ENCODE results near the gene SLCO4A1.

Gene SLCO4A1

DNA sequence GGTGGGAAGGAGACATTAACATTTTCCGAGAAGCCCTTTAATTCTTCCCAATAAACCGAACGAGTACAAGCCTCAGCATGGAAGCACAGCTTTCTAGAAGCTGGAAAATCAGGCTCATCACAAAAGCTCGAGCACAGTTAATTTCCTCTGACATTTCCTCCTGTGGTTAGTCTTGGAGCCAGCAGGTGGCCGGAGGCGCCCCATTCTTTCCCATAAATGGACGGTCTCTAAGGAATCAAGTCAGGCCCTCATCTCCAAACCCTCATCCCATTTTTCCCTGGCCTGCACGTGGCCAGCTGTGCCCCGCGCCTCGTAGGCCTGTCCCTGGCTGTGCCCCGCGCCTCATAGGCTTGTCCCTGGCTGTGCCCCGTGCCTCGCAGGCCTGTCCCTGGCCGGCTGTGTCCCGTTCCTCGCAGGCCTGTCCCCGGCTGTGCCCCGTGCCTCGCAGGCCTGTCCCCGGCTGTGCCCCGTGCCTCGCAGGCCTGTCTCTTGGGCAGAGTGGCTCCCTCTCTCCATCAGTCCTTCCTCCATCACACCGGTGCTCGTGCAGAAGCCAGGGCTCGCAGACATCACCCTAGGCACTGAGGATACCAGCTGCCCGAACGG lies 46.7 kb downstream of the SLCO4A1 start:
- DNase-seq = no peak

DNA sequence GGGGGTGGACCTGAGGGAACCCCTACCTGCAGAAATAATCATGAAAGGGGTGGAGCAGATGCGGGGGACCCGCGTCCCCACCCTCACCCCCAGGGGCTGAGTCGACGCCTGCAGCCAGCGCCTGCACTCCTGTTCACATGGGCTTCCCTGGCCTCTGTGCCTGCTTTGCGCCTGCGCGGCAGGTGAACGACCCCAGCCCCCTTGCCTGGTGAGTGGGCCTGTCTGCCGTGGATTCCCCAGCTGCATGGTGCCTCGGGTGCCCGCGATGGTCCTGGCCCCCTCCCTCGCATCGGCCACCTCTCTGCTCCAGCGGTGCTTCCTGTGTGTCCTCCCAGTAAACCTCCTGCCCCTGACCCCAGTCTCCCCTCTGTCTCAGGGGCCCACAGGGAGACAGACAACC lies 47.6 kb downstream of the SLCO4A1 start:
- no peak for DNase-seq

DNA sequence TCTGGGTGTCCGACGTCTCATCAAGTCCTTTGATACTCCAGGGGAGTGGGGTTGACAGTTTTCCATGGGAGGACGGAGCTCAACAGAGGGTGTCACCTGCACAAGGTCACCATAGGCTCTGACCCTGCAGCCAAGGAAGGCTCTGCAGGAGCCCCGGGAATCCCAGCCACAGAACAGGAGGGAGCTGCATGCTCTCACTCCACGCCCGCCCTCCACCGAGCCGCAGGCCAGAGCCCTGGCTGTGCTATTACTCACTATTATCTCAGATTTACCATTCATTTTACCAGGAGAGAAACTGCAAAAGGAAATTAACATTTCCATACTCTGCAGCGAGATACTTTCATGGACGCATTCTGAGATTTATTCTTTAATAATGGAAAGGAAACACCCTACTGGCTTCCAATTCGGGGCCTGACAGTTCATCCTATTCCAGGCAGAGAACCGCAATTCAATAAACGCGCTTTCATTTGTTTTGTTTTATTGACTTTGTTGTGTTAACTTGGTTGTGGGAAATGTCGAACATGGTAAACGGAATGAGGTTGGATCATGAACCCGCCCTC lies 48.0 kb downstream of the SLCO4A1 start:
- no peak for DNase-seq

DNA sequence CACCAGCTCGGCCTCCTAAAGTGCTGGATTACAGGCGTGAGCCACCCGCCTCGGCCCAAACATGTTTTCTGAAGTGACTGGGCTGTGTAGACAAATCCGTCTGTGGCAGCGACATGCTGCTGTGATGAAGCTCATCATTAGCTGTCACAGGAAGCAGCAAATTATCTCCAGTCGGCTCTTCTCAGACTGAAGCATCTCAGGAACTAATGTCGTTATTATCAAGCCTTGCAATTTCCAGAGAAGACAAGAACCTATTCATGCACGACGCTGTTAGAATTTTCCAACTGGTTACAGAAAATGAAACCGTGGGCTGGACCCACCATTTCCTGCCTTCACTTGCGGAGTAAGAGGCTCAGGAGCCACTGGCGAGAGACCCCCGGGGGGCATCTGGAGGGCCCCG lies 49.2 kb downstream of the SLCO4A1 start:
- no peak for DNase-seq

DNA sequence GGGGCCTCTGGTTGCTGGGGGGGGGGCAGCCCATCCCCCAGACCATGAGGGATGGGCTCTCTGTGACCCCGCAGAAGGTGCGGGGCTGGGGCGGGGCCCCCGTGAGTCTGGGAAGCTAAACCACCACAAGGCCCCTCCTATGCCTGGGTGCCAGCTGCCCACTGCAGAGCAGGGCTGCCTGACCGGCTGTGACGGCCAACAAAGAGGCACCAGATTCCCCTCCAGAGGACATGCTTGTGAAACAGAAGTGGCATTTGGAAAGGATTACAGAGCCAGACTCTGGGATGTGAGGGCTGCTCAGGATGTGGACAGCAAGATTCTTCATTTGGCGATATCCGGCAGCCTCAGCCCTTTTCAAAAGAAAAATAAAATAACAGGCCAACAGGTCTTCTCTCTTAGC lies 49.9 kb downstream of the SLCO4A1 start:
- no peak for DNase-seq

DNA sequence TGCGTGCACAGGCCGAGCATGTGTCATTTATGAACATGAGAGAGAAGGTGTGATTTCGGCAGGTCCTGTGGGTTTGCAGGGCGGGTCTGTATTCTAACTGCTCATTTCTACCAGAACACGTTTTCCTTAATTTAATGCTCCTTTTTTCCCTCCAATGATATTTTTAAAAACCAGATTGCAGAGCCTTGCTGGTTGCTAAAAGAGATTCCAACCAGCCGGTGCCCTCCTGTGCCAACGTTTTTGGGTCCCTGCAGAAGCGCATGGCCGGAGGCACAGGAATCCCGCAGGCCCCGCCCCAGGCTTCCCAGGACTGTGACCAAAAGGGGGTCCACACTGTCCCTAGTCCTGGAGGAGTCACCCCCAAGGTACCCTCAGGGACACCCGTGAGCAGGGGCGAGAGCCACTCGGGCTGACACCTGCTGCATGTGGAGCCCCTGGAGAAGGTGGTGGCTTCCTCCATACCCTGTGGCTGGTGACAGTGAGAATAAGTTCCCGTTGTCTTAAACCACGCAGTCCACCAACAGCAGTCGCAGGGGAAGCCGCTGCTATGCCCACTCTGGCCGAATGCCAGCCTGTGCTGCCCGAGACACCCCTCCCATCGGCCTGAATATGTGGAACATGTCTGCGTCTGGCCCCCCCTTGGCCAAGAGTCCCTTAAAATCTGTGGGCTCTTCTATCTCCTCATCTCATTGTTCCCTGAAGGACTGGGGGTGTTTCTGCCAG lies 50.7 kb downstream of the SLCO4A1 start:
- DNase-seq = no peak

DNA sequence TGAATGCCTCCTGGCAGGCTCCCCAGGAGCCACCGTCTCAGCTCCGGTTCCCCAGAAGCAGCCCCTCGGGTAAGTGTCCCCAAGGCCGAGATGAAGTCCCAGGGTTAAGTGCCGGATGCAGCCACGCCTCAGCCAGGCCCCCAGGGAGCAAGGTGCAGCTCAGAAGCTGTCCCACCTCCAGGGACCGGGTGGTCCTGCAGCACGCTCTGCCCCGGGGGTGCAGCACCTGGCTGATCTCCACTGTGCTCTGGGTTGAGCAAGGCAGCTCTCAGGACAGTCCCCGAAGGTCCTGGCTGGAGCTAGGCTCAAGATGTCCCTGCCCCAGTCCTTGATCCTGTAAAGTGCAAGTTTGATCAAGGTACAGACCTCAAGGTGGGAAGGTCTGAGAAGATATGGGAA lies 51.2 kb downstream of the SLCO4A1 start:
- no peak for DNase-seq

DNA sequence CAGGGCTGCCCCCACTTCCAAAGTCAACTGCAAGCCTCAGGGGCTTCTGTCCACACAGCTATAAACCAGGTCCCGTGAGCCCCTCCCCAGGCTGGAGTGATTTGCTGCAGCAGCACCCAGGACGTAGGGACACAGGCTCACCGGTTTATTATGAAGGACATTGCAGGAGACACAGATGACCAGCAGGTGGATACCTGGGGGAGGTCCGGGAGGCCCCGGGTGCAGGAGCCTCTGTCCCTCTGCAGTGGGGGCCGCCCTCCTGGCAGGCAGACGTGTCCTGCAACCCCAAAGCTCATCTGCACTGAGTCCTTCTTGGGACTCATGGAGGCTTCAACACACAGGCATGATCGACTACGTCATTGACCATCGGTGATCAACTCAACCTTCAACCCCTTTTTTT lies 51.8 kb downstream of the SLCO4A1 start:
- DNase-seq = no peak

DNA sequence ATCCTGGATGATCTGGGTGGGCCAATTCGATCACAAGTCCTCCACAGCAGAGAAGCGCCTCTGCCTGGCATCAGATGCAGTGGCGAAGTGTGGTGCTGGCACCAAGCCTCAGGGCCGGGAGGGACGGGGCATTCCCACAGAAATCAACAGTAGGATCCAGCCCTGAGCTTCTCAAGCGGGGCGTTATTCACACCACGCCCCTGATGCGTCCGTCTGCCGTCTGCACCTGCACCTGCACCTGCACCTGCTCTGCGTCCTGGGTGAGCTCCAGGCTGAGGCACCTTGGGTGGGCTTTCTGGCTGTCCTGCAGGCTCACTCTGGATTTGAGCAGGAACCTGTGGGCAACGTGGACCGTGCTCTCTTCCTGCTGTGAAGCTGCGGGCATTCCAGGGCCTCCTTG lies 52.6 kb downstream of the SLCO4A1 start:
- no peak for DNase-seq

DNA sequence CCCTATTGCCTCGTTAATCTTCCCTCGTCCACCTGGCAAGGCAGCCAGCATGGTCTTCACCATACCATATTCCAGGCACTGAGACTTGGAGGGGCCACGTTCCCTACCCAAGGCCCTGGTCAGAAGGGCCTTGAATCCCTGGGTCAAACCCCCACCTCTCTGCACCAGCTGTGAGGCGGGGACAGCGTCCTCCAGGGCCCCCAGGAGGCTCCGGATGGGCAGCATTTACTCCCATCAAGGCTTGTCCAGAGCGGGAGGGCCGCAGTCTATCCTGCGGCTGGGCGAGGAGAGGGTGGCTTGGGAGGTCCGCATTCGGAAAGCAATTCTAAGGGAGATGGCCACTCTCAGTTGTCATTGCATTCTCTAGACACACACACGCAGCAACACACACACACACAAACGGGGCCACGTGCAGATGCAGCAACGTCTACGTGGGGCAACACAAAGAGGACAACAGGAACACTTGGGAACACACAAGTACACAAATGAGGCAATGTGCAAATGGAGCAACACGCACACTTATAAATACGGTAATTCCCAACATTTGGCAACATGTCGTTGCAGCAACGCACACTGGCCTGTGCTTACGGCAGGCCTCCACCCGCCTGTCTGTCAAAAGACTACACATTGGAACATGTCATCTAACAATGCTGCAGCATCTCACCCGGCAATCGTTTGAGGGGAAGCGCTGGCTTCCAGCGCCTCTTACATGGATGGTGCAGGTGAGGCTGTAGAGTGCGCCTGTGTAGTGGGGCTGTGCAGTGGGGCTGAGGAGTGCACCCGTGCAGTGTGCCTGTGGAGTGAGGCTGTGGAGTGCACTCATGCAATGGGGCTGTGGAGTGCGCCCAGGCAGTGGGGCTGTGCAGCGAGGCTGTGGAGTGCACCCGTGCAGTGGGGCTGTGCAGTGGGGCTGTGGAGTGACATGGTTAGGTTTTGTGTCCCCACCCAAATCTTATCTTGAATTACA lies 53.4 kb downstream of the SLCO4A1 start:
- no peak for DNase-seq

DNA sequence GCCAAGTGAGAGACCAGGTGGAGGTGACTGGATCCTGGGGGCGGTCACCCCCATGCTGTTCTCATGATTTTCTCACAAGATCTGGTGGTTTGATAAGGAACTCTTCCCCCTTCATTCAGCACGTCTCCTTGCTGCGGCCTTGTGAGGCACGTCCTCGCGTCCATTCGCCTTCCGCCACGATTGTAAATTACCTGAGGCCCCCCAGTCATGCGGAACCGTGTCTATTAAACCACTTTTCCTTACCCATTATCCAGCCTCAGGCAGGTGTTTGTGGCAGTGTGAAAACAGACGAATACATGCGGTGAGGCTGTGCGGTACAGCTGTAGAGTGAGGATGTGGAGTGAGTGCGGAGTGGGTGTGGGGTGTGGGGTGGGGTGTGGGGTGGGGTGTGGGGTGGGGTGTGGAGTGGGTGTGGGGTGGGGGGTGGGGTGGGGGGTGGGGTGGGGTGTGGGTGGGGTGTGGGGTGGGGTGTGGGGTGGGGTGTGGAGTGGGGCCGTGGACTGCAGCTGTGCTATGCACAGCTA lies 54.2 kb downstream of the SLCO4A1 start:
- DNase-seq = no peak

DNA sequence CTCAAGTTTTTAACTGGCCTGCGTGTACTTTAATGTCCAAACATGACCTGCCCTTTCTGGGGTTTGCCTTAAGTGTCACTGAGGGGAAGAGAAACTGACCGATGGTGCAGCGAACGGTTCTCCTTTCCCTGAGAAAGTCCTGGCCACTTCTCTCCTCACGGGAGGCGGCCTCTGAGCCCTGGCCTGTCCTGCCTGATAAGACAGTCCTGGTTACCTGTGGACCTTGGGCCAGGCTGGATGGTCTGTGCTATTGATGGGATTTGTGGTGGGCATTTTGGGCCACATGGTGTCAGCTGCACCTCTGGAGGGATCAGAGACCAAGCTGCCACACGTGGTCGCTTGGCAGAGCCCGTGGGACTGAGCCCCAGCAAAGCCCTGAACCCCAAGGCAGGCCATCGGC lies 54.7 kb downstream of the SLCO4A1 start:
- DNase-seq = no peak

DNA sequence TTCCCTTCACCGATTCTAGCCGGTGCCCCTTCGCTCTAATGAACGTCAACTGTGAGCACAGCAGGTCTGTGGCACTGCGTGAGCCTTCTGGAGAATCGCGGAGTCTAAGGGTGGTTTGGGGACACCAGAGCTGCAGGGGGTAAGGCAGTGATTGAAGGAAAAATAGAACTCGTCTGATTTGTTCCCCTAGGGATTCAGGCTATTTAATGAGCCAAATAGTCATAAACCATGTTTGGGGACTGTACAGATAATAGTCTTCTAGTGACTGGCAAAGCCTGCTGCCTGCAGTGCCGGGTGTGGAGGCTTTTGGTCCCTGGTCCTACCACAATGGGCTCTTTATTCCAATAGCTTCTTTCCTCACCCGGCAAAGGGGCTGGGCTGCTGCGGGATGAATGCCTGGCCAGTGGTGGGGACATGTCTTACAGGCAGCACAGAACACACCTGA lies 55.2 kb downstream of the SLCO4A1 start:
- DNase-seq = no peak

DNA sequence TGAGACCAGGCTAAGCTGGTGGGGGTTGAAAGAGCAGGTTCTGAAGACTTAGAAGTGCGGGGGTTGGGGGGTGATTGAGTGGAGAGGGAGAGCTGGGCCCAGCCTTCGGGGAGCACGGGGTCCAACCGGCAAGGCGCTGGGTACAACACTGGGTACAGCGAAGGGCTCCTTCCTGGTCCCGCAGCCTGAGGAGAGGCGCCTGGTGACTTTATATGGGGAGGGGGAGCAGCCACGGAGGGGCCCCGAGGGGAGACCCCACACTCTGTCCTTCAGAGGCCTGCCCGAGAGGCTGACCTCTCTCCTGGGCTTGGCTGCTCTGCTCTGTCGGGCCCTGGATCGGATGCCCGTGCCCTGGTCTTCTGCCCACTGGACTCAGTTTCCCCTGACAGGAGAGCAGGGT lies 55.9 kb downstream of the SLCO4A1 start:
- no peak for DNase-seq

DNA sequence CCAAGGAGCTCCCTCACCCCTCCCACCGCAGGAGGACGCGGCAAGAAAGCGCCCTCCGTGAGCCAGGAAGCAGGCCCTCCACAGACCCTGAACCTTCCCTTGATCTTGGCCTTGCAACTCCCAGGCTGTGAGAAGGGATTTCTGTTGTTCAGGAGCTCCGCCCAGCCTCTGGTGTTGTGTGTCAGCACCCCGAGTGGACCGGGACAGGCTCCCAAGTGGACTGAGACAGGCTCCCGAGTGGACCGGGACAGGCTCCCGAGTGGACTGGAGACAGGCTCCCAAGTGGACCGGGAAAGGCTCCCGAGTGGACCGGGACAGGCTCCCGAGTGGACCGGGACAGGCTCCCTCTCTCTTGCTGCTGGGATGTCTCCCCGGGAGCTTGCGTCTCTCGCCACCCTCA lies 57.0 kb downstream of the SLCO4A1 start:
- no peak for DNase-seq

DNA sequence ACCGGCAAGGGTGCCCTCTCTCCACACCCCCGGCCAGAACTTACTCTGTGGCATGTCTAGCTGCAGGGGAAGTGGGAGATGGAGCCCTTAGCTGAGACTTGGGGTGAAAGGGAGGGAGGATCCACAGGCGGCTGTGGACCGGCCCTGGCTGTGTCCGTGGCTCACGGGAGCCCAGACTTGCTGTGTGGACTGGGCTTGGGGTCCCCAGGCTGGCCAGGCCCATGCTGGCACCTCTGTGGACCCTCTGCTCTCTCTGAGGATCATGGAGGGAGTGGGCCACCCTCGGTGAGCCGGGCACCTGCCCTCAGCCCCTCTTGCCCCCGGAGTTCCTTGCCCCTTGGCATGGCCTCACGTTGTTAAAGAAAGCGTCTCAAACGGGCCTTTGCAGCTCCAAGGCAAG lies 57.4 kb downstream of the SLCO4A1 start:
- no peak for DNase-seq

DNA sequence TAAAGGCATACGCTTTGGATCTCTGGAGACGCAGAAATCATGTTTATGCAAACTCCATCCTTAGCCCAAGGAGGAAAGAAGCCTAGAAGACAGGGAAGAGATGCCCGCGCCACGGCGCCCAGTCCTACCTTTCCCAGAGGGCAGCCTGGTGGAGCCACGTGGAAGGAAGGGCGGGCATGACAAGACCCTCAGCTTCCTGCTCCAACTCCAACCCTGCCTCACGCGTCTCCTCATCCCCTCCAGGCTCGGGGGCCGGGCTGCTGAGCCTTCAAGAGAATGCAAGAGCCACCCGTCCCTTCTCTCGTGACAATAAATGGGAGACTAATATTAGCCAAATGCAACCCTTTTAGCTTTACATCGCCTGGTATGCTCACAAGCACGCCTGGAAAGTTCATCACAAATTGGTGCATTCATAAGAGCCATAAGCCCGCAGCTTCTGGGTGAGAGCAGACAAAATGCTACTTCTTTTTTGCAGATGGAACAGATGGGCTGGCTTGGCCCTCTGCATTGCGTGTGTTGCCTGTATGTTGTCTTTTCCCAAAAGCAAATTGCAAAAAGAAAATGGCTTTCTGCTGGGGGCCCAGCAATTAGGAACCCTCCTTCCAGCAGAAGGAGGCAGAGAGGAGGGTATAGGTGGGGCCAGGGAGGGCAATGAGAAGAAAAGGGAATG lies 58.1 kb downstream of the SLCO4A1 start:
- DNase-seq = no peak

DNA sequence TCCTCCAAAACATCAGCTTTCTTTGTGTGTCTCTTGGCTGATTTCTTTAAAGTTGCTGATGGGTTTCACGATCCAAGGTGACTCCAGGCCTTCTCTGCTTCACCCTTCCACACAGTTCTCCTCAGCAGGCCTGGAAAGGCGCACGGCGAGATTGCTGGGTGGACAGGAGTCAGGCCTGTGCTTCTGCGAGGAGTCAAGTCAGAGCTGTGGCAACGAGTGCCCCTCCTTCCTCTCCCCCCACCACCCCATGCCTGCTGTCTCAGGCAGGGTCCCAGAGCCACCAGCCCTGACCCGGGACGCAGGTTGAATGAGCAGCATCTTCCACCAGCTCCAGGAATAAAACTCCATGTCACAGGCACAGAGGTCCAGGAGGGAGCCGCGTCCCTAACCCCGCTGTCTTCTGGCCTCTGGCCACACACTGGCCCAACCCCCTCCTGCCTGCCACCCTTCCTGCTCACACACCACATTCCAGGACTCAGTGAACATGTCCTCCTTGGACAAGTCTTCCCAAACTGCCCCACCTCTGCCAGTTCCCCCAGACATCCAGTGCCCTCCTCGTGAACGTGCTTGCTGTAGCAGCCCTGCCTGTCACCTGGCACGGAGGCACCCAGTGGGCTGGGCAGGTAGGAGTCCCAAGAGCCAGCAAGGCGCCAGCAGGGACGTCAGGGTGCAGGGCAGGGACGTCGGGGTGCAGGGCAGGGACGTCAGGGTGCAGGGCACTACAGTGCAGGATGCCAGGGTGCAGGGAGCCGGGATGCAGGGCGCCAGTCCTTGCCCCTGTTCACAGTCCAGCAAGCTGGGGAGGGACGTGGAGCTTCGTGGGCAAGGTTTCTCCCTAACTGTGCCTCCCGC lies 59.1 kb downstream of the SLCO4A1 start:
- DNase-seq = no peak

DNA sequence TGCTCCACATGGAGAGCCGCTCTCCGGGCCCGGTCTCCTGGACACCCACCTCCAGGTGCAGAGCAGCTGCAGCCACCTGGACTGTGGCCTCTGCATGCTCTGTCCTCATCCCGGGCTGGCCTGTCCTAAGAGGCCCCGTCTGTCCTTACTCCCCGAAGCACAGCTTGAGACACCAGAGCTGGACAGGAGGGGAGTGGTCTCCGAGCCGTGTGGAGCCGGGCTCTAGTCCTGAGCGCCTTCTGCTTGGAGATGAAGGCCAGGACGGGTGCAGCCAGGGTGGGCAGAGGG lies 59.7 kb downstream of the SLCO4A1 start:
- no peak for DNase-seq

DNA sequence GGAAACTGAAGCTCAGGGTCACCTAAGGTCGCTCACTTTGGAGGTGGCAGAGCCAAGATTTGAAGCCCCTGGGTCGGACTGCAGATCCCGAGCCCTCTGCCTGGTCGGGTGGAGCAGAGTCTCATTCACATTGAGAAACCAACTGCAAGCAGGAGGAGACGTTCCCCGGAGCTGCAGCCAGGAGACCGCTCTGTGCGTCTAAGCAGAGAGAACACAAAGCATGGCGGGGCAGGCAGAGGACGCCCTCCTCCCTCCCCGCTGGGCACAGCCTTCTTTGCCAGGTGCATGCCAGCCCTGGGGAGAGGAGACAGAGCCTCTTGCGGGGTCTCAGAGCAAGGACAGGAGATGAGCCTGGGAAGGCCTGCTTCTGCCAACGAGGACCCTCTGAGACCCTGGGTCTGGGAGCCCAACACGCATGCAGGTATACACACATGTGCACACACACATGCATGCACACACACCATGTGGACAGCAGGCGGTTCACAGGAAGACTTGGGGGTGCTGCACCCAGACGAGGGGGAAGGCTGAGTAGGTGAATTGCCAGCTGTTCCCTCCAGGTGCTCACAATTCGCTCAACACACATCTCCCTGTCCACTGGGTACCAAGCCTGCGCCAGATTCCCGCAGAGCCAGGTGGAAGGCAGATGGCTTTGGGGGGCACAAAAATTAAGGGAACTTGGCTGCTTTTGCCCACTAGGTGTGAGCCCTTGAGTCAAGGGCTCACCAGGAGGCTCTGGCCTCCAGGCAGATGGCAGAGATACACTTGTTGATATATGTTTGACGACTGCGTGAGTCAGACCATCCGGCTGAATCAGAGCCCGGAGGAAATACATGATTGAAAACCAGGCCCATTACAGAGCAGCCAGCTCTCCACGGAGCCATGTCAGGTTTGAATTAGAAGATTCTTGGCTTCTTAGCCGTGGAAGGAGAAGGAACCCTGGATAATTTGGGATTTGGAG lies 60.9 kb downstream of the SLCO4A1 start:
- no peak for DNase-seq

DNA sequence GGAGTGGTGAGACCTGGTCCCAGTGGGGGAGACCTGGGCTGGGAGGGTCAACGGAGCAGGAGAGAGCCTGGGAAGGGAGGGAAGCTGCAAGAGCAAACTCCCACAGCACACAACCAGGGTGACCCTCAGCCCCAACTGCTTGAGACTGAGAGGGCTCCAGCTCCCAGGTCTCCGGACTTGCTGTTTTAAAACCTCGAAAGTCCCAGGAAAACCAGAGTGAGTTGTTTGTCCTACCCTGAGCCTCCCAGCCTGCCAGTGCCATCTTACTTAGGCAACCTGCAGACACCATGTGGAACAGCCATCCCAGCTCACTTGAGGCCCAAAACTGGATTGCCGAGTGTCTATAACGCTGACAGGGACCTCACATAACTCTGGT lies 61.5 kb downstream of the SLCO4A1 start:
- no peak for DNase-seq

Data from GOT3 (cell line).